ENCODE measurements around the gene TBX4. TPM values are rescaled to one million over a fixed set of nuclear protein-coding genes. Genes with fewer than 3 reads are reported as not detected.
"Not testable (repeated sequence)": the region's sequence is repeated elsewhere in the genome, so short reads cannot be mapped to it uniquely, and the experiment has no call there.

Gene TBX4
- total and polyA plus RNA-seq, 9 of the 15 experiments (the other 6 are each of a cell fraction or from before 2014, with no cell fraction given), result not detected

- H3K27ac ChIP-seq (ENCODE audit: extremely low read depth, low read depth, low read length); H4K20me1 ChIP-seq (replicated peaks; ENCODE audit: control insufficient read depth, insufficient read depth, low read length); H3K36me3 ChIP-seq (ENCODE audit: control insufficient read depth, insufficient read depth, low read length); H3K4me3 ChIP-seq; ATAC-seq; H3K9me3 ChIP-seq (replicated peaks; ENCODE audit: control insufficient read depth, insufficient read depth, low read depth, low read length); H2AFZ ChIP-seq (ENCODE audit: low read depth, low read length); intact Hi-C loops (cut with micrococcal nuclease); H3K4me2 ChIP-seq (ENCODE audit: insufficient read depth, low read length); H3K9ac ChIP-seq (ENCODE audit: insufficient read depth in 1 of 2, low read depth in 2 of 2, low read length in 2 of 2); H3K9me1 ChIP-seq (ENCODE audit: control insufficient read depth, insufficient read depth, low read length); FAIRE-seq; BruUV-seq (replicated peaks); CTCF ChIA-PET (ENCODE audit: low intra/inter-chr PET ratio); H3K79me2 ChIP-seq (ENCODE audit: control insufficient read depth, insufficient read depth, low read length); in situ Hi-C loops (cut with MboI); DNase-seq (ENCODE audit: extremely low read depth in 1 of 4, low spot score in 3 of 4); H3K4me1 ChIP-seq (replicated peaks in 1 of 2; ENCODE audit: control insufficient read depth in 2 of 2, insufficient read depth in 2 of 2, low read length in 2 of 2): not testable (repeated sequence)
- 3% methylated on average over 5 of the region's 5 CpGs for WGBS (ENCODE audit: insufficient coverage, low coverage, missing lambda C conversion rate)
- H3K27me3 ChIP-seq (ENCODE audit: control insufficient read depth in 2 of 2, insufficient read depth in 2 of 2, low read length in 2 of 2), result peaks cover 18 to 19% of the 10 kb centered on the region in 2 experiments; a peak in 4 of 5 replicates
- POLR2A ChIA-PET, result interaction anchor here (0.6 to 1.0 kb wide), 3 partner anchors 13 to 192 kb away, joined by 3 to 6 read pairs (median 4); no protein-coding TSS in a partner anchor
- peak in 1 of 3 experiments; percentile 92; a peak in 2 of 6 replicates for TF ChIP-seq ZBTB11 (CRISPR knock-in tag; IDR thresholded peaks at IDR 0.05)
Observed at GRCh38 chr17:61509454-61509853, 57.2 kb downstream of the TBX4 start.

Data from K562 (cell line).